Mesenchymal stem cell (in vitro differentiated cells and primary cell): ENCODE measurements around the gene F2RL1.

Experiments
- DNase-seq: peaks from one replicate; pipeline ENCODE4 v3.0.0-alpha.2; 2013
- H2AFZ ChIP-seq: one replicate; pipeline ENCODE4 v1.6.1; 2013; ENCODE audit warnings: low read depth, mild to moderate bottlenecking, control low read depth, inconsistent platforms, low read length, moderate library complexity
- H2AK5ac ChIP-seq: 2 replicates; pipeline ENCODE4 v1.6.1; 2013; ENCODE audit warnings: low read length, moderate library complexity, mild to moderate bottlenecking, inconsistent platforms; ENCODE audit not compliant: severe bottlenecking
- H2BK120ac ChIP-seq: one replicate; pipeline ENCODE4 v1.6.1; 2013; ENCODE audit warnings: low read depth, mild to moderate bottlenecking, inconsistent platforms, low read length, moderate library complexity
- H2BK12ac ChIP-seq, 2 experiments: one replicate each; pipeline ENCODE4 v1.6.1; 2013; ENCODE audit warnings: inconsistent platforms in 2 of 2, low read length in 2 of 2, mild to moderate bottlenecking in 2 of 2, moderate library complexity in 2 of 2, control low read depth in 1 of 2
- H2BK15ac ChIP-seq: one replicate; pipeline ENCODE4 v1.6.1; 2013; ENCODE audit warnings: mild to moderate bottlenecking, low read depth, inconsistent platforms; ENCODE audit not compliant: poor library complexity, severe bottlenecking
- H2BK5ac ChIP-seq: 2 replicates; pipeline ENCODE4 v1.6.1; 2013; ENCODE audit warnings: low read depth, mild to moderate bottlenecking, low read length, control low read depth, inconsistent platforms; ENCODE audit not compliant: poor library complexity, severe bottlenecking
- H3K14ac ChIP-seq, 2 experiments: one replicate each; pipeline ENCODE4 v1.6.1; 2013; ENCODE audit warnings: inconsistent platforms in 2 of 2, low read length in 2 of 2, control low read depth in 1 of 2, mild to moderate bottlenecking in 1 of 2, moderate library complexity in 1 of 2
- H3K18ac ChIP-seq, 2 experiments: one replicate each; pipeline ENCODE4 v1.6.1; 2013; ENCODE audit warnings: inconsistent platforms in 2 of 2, low read length in 2 of 2, control low read depth in 1 of 2, low read depth in 1 of 2, mild to moderate bottlenecking in 1 of 2
- H3K23ac ChIP-seq, 2 experiments: one replicate each; pipeline ENCODE4 v1.6.1; 2013; ENCODE audit warnings: inconsistent platforms in 2 of 2, low read length in 2 of 2, mild to moderate bottlenecking in 2 of 2, moderate library complexity in 2 of 2, control low read depth in 1 of 2
- H3K27ac ChIP-seq: 2 replicates; pipeline ENCODE4 v1.5.1; 2013; ENCODE audit warnings: mild to moderate bottlenecking, moderate library complexity, low read length, control low read depth, inconsistent platforms; ENCODE audit not compliant: poor library complexity, severe bottlenecking
- H3K27me3 ChIP-seq, 2 experiments: 2 replicates each; pipeline versions ENCODE4 v1.6.1 to v1.7.0; 2013; ENCODE audit warnings: low read length in 2 of 2, mild to moderate bottlenecking in 2 of 2, moderate library complexity in 2 of 2, control low read depth in 1 of 2, inconsistent platforms in 1 of 2; ENCODE audit not compliant: control insufficient read depth in 1 of 2, insufficient read depth in 1 of 2
- H3K36me3 ChIP-seq, 2 experiments: 2 replicates each; pipeline versions ENCODE4 v1.6.1 to v1.7.0; 2013; ENCODE audit warnings: low read length in 2 of 2, control low read depth in 1 of 2, inconsistent platforms in 1 of 2, low read depth in 1 of 2, mild to moderate bottlenecking in 1 of 2; ENCODE audit not compliant: insufficient read depth in 2 of 2, control insufficient read depth in 1 of 2
- H3K4ac ChIP-seq, 2 experiments: one replicate each; pipeline ENCODE4 v1.6.1; 2013; ENCODE audit warnings: inconsistent platforms in 2 of 2, low read length in 2 of 2, mild to moderate bottlenecking in 2 of 2, moderate library complexity in 2 of 2, control low read depth in 1 of 2, low read depth in 1 of 2
- H3K4me1 ChIP-seq: 2 replicates; pipeline ENCODE4 v1.6.1; 2013; ENCODE audit warnings: low read depth, low read length, control low read depth; ENCODE audit not compliant: control insufficient read depth, insufficient read depth
- H3K4me2 ChIP-seq: 2 replicates; pipeline ENCODE4 v1.6.1; 2013; ENCODE audit warnings: low read length, mild to moderate bottlenecking, inconsistent platforms; ENCODE audit not compliant: poor library complexity, severe bottlenecking
- H3K4me3 ChIP-seq, 2 experiments: 2 replicates each; pipeline versions ENCODE4 v1.5.1 to v1.7.0; 2013; ENCODE audit warnings: low read length in 2 of 2, mild to moderate bottlenecking in 2 of 2, control low read depth in 1 of 2, low read depth in 1 of 2; ENCODE audit not compliant: insufficient read depth in 1 of 2
- H3K79me1 ChIP-seq: replicated peaks from 2 replicates; pipeline ENCODE4 v1.6.1; 2013; ENCODE audit warnings: mild to moderate bottlenecking, control low read depth, low read length, inconsistent platforms; ENCODE audit not compliant: poor library complexity, severe bottlenecking
- H3K9ac ChIP-seq: 2 replicates; pipeline ENCODE4 v1.7.0; 2013; ENCODE audit warnings: mild to moderate bottlenecking, low read length, moderate library complexity
- H3K9me3 ChIP-seq: 2 replicates; pipeline ENCODE4 v1.7.0; 2013; ENCODE audit warnings: mild to moderate bottlenecking, low read length; ENCODE audit not compliant: control insufficient read depth
- H4K8ac ChIP-seq: one replicate; pipeline ENCODE4 v1.6.1; 2013; ENCODE audit warnings: inconsistent platforms, mild to moderate bottlenecking, low read length, moderate library complexity
- H4K91ac ChIP-seq: one replicate; pipeline ENCODE4 v1.6.1; 2013; ENCODE audit warnings: mild to moderate bottlenecking, low read length, inconsistent platforms
- WGBS: methylation state at CpG from one replicate; pipeline ENCODE4 v1.1.7; 2013; ENCODE audit warnings: mixed read lengths; 5-methylcytosine and 5-hydroxymethylcytosine counted together

F2RL1 gene

GRCh38 chr5:76789991-76790581 lies 28.7 kb upstream of the F2RL1 start:
- Histone ChIP-seq H4K8ac (peak overlapping the region; percentile 95), H3K4me2 (no peak overlapping the region), H3K14ac (no peak overlapping the region), H2BK12ac (peak overlapping the region; percentile 87 to 91), H3K4me3 (peak overlapping the region in 1 of 2 experiments; percentile 11), H3K23ac (no peak overlapping the region), H3K27ac (peak overlapping the region; percentile 78), H3K36me3 (no peaks in the 10 kb centered on the region), H2BK120ac (peak overlapping the region; percentile 90), H2BK15ac (peak overlapping the region; percentile 49), H3K79me1 (peaks cover 2% of the 10 kb centered on the region), H3K9me3 (no peaks in the 10 kb centered on the region), H2AFZ (no peak overlapping the region), H2BK5ac (peak overlapping the region; percentile 39), H3K27me3 (no peaks in the 10 kb centered on the region), H3K4ac (peak overlapping the region; percentile 20 to 75), H3K4me1 (peaks cover 13% of the 10 kb centered on the region), H3K18ac (peak overlapping the region; percentile 89), H4K91ac (peak overlapping the region; percentile 94), H3K9ac (peak overlapping the region; percentile 83), H2AK5ac (peak overlapping the region; percentile 94)
- DNase-seq: no peak
- WGBS: 21% methylated on average over 5 of the region's 8 CpGs

DNA sequence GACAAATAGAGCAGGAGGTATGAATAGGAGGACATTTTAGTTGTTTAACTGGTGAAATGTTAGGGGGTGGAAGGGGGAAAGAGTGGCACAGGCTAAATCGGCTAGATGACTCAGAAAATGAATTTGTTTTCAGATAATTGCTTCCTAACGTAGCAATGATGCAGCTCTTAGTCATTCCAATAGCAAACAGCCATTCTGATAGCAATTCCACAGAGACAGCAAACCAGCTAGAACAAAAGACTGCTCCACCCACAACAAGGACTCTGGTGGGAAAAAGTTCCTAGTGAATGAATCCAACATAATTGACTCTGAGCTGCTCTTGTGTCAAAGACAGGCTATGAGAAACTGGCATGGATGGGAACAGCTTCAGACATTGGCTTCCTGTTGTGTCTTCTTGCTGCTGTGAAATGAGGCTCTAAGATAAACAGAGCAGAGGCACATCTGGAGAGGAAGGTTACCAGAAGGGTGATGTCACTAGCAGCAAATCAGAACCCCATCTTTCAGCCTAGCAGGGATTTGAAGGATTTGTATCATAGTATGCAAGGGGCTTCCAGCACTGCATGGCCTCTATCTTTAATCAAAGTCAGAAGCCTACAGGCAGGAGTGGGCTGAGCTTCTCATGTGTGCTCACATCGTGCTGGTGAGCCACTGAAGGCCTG lies 28.1 kb upstream of the F2RL1 start:
- Histone ChIP-seq H3K4me2 (no peak overlapping the region), H3K9me3 (no peaks in the 10 kb centered on the region), H4K8ac (no peak overlapping the region), H3K14ac (no peak overlapping the region), H4K91ac (no peak overlapping the region), H3K27me3 (no peaks in the 10 kb centered on the region), H3K4me3 (peak overlapping the region in 1 of 2 experiments; percentile 11), H3K27ac (peak overlapping the region; percentile 78), H2BK15ac (no peak overlapping the region), H3K4me1 (peaks cover 13% of the 10 kb centered on the region), H3K79me1 (peaks cover 2% of the 10 kb centered on the region), H3K4ac (peak overlapping the region in 1 of 2 experiments; percentile 61), H2BK5ac (no peak overlapping the region), H2AFZ (no peak overlapping the region), H2AK5ac (no peak overlapping the region), H3K9ac (peak overlapping the region; percentile 83), H2BK12ac (peak overlapping the region; percentile 2 to 47), H3K36me3 (no peaks in the 10 kb centered on the region), H3K23ac (no peak overlapping the region), H2BK120ac (no peak overlapping the region), H3K18ac (peak overlapping the region; percentile 33 to 68)
- WGBS: 0% methylated on average over 2 of the region's 3 CpGs
- peak; percentile 99 for DNase-seq

GRCh38 chr5:76791461-76791860 lies 27.4 kb upstream of the F2RL1 start:
- H3K27ac ChIP-seq: peak overlapping the region; percentile 78
- H3K4ac ChIP-seq: peak overlapping the region; percentile 18 to 98
- no peak overlapping the region for H3K4me2 ChIP-seq
- peak overlapping the region; percentile 86 to 92 for H2BK12ac ChIP-seq
- H2BK5ac ChIP-seq: no peak overlapping the region
- H3K4me1 ChIP-seq: peaks cover 12% of the 10 kb centered on the region
- peak overlapping the region; percentile 83 for H3K9ac ChIP-seq
- peaks cover 2% of the 10 kb centered on the region for H3K79me1 ChIP-seq
- H4K91ac ChIP-seq: peak overlapping the region; percentile 84
- H4K8ac ChIP-seq: peak overlapping the region; percentile 55
- no peaks in the 10 kb centered on the region for H3K27me3 ChIP-seq
- peak overlapping the region; percentile 53 for H2AFZ ChIP-seq
- no peak overlapping the region for H3K23ac ChIP-seq
- H2AK5ac ChIP-seq: peak overlapping the region; percentile 60
- 83% methylated on average over 1 of the region's 1 CpG for WGBS
- H2BK120ac ChIP-seq: peak overlapping the region; percentile 19
- H3K14ac ChIP-seq: peak overlapping the region in 1 of 2 experiments; percentile 20
- no peak overlapping the region for H2BK15ac ChIP-seq
- no peaks in the 10 kb centered on the region for H3K9me3 ChIP-seq
- H3K18ac ChIP-seq: peak overlapping the region; percentile 73 to 90
- no peaks in the 10 kb centered on the region for H3K36me3 ChIP-seq
- no peak overlapping the region for H3K4me3 ChIP-seq
- no peak for DNase-seq

DNA sequence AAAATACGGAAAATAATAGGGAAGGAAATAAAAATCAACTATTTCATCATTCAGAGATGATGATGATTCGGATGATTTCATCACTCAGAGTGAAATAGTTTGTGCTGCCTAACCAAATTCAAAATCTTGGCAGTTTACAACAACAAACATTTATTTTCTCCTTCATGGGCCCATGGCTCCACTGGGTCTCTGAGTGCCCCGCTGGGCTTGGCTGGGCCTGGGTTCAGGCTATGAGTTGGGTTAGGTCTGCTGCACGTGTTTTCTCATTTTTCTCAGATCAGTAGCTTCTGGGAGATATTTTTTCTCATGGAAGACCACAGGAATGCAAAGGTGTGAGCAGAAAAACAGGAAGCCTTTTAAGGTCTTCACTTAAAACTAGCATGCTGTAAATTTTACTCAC lies 24.0 kb upstream of the F2RL1 start:
- Histone ChIP-seq H3K9ac (peak overlapping the region; percentile 41), H3K4me1 (peaks cover 5% of the 10 kb centered on the region), H3K9me3 (no peaks in the 10 kb centered on the region), H3K79me1 (no peaks in the 10 kb centered on the region), H2BK12ac (peak overlapping the region; percentile 59 to 63), H2BK15ac (no peak overlapping the region), H3K23ac (no peak overlapping the region), H3K4ac (peak overlapping the region in 1 of 2 experiments; percentile 75), H3K4me2 (no peak overlapping the region), H3K4me3 (no peak overlapping the region), H3K27me3 (no peaks in the 10 kb centered on the region), H3K14ac (no peak overlapping the region), H2AFZ (no peak overlapping the region), H2BK120ac (peak overlapping the region; percentile 2), H3K36me3 (no peaks in the 10 kb centered on the region), H2AK5ac (no peak overlapping the region), H4K8ac (no peak overlapping the region), H3K18ac (peak overlapping the region in 1 of 2 experiments; percentile 76), H3K27ac (peak overlapping the region; percentile 16), H2BK5ac (no peak overlapping the region), H4K91ac (no peak overlapping the region)
- 86% methylated on average over 3 of the region's 4 CpGs for WGBS
- peak; percentile 41 for DNase-seq
